Measurements from ENCODE around the gene CDC42BPB.
"Not testable (repeated sequence)": the region's sequence is repeated elsewhere in the genome, so short reads cannot be mapped to it uniquely, and the experiment has no call there.

The CDC42BPB gene

DNA sequence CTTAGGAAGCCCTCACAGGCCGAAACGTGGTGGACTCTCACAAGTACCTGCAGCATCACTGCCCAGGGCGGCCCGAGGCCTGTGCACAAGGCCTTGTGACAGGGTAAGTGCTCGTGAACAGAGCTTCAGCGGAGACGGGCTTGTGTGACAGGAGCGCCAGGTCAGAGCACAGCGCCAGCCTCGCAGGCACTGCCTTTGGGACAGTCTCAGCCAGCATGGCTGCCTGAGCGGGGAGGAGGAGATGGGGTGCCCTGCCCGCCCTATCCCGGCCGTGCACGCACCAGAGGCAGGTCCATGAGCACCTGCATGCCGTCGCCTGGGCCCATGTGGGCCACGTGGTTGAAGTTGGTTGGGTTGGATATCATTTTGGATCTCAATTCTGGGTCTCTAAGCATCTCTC is 118.0 kb downstream of the CDC42BPB start:
- DNase-seq = no peak

DNA sequence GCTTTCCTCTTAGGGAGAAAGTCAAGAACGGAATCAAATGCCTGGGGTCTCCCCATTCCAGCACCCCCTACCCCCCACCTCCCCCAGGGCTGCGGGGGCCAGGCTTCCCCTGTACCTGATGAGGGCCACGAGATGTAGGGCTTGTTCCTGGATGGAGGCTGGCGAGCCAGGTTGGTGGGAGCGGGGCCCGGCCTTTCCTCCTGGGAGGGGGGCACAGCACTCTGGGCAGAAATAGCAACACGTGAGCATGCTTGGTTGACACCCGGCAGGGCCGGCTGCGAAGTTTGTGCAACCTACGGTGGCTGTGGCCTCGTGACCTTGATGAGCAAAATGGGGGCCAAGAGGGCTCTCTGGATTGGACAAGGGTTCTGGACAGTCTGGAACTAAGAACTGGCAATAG is 119.2 kb downstream of the CDC42BPB start:
- DNase-seq = no peak

DNA sequence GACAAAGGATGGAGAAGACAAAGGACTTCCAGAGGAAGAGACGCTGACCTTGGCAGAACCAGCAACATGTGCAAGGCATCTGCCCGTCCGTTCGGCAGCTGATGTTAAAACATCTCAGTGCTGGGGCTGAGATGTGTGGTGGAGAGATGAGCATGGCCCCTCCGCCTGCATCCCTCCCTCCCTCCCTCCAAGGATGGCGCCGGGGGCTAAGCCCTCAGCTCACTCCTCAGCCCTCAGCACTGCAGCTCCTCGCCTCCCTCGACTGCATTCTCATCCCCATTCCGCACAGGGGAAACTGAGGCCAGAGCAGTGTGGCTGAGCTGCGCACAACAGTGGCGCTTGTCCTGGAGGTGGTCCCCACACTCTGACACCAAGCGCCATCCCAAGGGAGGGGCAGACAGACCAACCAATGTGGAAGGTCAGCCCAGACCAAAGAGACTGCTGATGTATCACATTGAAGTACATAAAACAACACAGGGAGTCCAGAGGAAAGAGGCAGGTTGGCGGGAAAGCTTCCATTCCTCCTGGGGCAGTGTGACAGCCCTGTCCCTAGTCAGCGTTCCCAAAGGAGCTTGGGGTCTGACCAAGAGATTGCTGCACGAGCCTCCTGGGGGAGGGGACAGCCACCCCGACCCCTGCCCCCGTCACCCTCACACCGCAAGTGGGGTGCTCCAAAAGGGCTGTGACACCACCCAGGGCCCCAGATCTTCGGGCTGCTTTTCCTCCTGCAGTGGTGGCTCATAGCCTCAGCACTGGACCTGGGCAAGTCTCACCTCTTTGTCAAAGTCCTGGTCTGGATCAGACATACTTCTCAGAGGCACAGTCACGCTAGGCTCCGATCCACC is 119.8 kb downstream of the CDC42BPB start:
- DNase-seq = no peak

DNA sequence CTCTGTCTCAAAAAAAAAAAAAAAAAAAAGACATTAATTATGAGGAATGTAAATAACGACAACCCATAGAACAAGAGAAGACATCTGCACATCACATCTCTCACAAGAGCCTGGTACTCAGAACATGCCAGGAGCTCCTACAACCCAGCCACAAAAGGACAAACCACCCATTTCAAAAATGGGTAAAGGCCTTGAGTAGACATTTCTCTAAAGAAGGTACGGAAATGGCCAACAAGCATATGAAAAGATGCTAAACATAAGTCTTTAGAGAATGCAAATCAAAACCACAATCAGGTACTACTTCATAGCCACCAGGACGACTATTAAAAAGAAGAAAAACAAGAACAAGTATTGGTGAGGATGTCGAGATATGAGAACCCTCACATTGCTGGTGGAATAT is 121.6 kb downstream of the CDC42BPB start:
- no peak for DNase-seq

DNA sequence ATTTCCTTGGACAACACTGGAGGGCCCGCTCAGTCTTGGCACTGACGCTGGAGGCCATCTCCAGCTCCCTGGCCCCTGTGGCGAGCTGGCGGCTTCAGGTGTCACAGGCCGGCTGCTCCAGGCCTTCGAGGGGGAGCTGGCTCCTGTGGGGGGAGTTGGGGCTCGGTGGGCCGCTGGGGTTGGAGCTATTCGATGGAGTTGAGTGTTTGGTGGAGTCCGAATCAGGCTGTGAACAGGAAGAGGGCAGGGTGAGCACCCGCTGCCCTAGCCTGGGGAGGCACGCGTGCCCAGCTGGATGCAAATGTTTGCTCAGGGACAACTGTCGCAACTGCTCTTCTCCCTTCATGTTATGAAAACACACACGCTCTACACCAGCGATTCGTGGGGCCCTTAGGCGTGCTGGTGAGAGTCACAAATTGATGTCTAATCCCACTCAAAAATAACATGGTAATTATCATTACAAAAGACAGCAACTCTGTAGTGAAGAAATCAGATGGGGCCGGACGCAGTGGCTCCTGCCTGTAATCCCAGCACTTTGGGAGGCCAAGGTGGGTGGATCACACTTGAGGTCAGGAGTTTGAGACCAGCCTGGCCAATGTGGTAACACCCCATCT is 123.6 kb downstream of the CDC42BPB start:
- DNase-seq = no peak

DNA sequence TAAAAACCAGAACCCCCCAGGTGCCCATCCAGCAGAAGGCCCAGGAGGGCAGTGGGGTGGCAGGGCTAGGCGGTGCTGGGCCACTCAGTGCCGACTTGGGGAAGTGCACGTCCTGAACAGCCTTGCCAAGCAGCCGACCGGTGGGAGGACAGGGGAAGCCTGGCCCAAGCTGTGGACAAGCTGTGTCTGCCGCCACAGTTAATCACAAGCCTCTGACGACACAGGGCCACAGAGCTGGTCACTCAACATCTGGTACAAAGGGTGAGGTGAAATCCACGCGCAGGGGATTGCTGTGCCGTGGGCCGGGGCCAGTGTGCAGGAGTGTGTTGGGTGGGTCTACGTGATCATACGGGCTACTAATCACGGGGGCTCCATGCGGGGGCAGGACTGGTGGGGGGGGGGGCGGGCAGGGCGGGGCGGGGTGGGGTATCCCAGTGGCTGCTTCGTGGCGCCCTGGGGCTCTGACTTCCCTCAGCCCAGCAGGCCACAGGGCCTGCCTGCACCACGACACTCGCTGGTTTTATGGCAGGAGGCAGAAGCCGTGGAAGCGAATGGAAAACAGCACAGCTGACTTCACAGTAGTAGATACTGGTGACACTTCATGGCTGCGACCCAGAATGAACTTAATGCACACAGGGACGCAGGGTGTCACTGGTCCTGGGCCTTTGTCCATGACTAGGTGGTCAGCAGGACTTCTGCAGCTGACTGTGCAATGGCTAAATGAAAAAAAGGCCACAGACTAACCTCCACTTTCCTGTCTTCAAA is 124.7 kb downstream of the CDC42BPB start:
- DNase-seq = no peak

DNA sequence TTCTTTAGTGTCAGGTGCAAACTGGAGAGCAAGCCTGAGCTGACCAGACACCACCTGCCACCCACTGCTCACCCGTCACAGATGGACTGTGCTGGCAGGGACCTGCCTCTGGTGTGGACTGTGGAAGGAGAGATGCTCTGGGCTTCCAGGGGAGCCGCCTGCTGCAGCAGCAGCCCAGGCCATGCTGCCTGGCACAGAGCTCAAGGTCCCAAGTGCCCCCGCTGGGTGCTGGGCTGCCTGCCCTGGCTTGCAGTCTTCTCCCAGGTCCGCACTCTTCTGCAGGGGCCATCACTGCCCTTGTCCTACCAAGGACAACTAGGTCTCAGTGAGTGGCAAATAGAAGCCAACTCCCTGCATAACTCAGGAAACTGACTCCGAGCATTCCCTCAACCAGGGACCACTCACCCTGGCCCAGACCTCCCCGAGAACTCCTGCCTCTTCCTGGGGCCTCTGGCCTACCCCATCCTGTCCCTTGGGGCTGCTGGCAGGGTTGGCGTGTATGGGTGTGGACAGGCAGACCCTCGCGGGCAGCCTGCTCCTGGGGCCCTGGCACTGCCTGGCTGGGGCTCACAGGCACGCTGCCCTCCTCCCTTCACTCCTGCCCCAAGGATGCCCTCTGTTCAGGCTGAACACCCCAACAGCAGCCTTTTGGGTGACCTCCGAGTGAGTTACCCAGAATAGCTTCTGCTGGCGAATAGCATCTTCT is 125.6 kb downstream of the CDC42BPB start:
- no peak for DNase-seq

DNA sequence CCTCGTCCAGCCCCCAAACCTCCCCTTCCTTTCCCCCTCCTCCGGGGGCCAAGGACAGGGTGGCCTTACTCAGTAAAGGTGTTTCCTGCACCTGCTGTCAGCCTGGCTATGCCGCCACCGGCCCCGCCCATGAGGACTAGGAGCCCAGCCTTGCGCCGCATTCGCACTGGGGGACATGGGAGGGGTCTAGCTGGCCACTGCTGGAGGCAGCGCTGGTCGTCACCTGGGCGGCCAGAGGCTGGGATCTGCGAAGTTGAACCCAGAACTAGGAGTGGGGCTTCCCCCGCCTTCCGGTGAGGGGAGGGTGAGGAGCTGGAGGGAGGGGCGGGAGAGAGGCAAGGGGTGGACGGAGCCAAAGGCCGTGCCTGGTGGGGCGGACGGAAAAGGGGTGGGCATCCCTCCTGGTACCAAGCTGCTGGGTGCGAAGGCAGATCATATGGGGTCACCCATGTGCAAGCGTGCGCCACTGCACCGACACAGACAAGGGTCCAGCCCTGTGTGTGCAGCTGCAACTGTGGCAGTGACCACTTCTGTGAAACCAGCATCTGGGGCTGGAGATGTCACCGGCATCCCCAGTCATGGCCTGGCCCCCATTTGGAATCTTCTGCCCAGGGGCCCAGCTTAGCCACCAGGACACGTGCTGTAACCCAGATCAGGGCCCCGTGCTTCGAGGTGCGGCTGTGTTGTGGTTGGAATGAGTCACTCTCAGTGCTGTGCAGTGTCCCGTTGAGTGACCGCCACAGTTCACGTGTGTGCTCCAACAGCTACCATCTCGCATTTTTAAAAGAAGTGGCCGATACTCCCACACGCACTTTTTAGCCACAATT is 126.4 kb downstream of the CDC42BPB start:
- DNase-seq = no peak

DNA sequence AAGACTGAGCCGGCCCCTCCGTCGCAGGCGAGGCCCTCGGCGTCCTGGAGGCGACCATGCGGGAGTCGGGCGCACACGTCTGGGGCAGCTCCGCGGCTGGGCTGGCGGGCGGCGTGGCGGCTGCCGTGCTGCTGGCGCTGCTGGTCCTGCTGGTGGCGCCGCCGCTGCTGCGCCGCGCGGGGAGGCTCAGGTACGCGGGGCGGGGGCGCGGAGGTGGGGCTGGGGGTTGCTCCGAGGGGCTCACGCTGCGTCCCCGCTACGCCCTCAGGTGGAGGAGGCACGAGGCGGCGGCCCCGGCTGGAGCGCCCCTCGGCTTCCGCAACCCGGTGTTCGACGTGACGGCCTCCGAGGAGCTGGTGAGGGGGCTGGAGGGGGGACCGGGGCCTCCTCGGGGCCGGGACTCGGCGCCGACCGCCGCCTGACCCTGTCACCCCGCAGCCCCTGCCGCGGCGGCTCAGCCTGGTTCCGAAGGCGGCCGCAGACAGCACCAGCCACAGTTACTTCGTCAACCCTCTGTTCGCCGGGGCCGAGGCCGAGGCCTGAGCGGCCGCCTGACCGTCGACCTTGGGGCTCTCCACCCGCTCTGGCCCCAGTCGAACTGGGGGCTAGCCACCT is 127.1 kb downstream of the CDC42BPB start:
- no peak for DNase-seq

DNA sequence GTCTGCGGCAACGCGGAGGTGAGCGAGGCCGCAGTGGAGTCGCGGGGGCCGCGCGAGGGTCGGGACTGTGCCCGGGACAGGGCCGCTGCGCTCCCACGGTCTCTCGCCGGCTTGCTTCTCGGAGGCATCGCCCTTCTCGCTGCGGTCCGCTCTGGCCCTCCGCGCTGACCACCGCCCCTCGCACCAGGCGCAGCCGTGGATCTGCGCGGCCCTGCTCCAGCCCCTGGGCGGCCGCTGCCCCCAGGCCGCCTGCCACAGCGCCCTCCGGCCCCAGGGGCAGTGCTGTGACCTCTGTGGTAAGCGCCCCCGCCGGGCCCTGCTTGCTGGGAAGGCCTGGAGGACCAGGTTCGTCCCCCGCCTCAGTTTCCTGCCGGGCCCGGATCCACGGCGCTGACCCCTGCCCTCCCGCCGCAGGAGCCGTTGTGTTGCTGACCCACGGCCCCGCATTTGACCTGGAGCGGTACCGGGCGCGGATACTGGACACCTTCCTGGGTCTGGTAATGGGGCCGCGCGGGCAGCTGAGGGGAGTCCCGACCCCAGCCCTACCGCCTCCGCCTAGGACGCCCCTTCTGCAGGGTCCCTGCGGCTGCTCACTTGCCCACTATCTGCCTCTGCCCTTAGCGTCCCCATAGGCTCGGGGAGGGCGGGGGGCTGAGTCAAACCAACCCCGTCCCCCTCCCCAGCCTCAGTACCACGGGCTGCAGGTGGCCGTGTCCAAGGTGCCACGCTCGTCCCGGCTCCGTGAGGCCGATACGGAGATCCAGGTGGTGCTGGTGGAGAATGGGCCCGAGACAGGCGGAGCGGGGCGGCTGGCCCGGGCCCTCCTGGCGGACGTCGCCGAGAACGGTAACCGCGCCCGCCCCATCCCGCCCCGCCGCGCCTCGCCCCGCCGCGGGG is 127.9 kb downstream of the CDC42BPB start:
- no peak for DNase-seq

DNA sequence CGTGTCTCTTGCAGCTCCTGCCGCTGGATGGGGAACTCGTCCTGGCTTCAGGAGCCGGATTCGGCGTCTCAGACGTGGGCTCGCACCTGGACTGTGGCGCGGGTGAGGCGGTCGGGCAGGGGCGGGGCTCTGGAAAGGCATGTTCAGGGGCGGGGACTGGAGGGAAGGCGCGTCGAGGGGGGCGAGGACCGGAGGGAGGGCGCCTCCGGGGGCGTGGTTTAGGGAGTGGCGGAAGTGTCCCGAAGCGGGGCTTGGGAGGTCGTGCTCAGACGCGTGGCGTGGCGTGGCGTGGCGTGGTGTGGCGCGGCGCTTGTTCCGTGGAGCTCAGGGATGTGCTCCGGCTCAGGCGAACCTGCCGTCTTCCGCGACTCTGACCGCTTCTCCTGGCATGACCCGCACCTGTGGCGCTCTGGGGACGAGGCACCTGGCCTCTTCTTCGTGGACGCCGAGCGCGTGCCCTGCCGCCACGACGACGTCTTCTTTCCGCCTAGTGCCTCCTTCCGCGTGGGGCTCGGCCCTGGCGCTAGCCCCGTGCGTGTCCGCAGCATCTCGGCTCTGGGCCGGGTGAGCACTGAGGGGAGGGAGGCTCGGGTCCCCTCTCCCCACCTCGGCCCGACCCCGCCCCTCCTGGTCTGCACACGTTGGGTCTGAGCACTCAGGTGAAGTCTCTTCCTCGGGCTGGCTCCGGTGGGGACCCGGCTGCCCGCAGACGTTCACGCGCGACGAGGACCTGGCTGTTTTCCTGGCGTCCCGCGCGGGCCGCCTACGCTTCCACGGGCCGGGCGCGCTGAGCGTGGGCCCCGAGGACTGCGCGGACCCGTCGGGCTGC is 128.7 kb downstream of the CDC42BPB start:
- DNase-seq = peak; percentile 56

DNA sequence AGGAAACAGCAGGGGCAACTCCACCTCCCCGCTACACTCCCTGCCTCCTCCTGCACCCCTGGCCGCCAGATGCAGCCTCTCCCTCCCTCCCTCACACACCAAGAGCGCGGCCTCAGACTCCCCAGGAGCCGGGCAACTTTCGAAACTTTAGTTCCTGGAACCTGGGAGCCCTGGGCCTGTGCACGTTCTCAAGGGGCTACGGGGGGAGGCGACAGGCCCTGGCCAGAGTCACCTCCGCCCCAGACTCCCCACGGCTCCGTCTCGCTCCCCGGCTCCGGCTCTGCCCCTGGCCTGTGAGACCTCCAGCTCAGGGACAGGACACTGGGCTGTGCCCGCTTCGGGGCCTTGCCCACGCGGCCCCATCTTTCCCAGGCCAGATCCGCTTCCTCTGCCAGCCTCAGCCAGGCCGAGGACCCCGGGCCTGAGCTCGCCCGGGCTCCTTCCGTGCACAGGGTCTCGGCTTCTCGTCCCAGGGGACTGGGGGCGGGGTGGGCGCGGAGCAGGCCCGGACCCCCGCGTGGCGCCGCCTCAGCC is 129.4 kb downstream of the CDC42BPB start:
- no peak for DNase-seq

DNA sequence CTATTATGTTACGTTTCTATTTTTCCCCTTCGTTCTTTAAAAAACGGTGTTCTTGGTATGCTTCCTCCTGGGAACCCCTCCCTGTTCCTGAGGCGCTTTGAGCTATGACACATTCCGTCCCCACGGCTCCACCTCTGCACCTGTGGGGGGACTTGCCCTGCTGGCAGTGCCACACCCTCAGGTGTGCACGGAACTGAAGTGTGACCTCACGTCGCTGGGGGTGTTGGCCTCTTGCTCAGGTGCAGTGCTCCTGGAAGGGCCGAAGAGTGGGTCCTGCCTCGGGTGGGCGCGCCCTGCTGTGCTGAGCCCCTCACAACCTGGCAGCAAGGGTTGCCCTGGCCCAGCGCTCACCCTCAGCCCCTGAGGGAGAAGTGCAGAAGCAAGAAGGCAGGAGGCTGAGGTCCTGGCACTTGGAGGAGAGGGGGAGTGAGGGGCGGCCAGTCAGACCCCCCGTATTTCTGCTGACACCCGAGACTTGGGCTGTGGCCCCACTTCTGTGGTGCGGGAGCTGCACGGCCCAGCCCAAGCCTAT is 129.9 kb downstream of the CDC42BPB start:
- no peak for DNase-seq

DNA sequence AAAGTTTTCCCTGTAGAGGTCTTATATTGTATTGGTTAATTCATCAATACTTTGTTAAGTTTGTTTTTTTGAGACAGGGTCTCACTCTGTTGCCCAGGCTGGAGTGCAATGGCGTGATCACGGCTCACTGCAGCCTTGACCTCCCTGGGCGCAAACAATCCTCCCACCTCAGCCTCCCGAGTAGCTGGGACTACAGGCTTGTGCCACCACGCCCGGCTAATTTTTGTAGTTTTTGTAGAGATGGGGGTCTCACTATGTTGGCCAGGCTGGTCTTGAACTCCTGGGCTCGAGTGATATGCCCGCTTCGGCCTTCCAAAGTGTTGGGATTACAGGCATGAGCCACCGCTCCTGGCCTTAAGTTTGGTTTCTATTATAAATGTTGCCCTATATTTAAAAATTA is 130.5 kb downstream of the CDC42BPB start:
- not testable (repeated sequence) for DNase-seq

DNA sequence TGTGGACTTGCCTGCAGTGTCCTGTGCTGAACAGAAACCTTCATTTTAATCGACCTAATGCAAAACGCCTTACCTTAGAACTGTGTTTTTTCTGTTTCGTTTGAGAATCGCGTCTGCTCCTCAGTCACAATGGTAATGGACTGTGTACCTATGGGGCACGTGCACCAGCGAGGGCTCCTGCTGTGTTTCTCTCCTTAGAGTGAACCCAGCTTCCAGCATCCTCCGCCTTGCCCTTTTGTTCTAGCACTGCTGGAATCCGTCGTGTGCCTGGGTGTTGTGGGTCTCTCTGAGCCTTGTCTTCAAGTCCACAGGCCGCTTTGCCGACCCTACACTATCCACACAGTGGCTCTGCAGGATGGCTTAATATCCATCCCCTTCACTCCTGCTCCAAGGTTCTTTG is 131.2 kb downstream of the CDC42BPB start:
- no peak for DNase-seq

DNA sequence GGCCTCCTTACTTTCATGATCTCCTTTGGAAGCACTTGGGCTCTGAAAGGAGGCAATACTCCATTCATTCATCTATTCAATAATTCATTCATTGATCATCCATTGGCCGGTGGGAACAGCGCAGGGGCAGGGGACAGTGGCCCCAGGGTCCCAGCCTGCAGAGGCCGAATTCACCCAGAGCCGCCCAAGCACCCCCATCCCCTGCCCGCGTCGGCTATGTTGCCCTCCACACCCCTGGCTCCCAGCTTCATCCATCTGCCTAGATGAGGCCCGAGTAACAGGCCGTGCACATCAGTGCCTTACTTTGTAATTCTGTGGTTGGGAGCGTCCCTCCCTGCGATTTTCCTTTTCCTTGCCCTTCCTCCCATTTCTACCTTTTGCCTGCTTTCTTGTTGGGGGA is 131.7 kb downstream of the CDC42BPB start:
- DNase-seq = no peak

DNA sequence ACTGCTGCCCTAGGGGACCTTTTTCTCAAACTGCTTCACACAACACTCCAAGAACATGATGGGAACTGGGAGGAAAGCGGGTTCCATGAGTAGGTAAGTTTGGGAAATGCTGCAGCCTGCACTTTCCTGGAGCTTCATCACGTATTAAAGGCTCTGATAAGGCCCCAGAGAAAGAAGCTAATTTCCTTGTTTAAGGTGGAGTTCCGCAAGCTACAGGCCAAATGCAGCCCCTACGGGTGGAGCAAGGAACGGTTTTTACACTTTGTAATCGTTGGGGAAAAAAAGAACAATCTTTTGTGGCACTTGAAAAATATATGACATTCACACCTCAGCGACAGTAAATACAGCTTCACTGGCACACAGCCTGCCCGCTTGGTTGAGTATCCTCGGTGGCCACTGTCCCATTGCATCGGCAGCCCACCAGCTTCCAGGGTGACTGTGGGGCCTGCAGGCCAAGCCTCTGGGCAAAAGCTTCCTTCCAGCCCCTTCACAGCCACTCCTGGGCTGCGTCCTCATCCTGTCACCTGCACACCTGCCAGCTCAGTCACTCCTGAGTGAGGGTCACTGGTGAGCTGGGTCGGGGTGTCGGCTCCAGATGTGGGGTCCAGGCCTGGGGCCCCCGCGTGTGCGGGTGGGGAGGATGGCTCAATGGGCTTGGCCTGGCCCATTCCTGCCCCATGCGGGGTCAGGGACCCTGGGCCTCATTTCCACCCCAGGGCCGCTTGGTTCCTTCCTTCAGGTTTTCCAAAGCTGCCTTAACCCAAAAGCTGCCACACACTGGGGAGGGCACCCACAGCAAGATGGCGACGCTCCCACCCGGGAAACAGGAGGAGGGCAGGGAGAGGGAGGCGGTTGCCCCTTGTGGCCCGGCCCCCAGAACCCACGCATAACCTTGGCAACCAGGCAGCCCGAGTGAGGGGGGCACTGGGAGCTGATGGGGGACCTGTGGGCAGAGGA is 132.4 kb downstream of the CDC42BPB start:
- DNase-seq = no peak

DNA sequence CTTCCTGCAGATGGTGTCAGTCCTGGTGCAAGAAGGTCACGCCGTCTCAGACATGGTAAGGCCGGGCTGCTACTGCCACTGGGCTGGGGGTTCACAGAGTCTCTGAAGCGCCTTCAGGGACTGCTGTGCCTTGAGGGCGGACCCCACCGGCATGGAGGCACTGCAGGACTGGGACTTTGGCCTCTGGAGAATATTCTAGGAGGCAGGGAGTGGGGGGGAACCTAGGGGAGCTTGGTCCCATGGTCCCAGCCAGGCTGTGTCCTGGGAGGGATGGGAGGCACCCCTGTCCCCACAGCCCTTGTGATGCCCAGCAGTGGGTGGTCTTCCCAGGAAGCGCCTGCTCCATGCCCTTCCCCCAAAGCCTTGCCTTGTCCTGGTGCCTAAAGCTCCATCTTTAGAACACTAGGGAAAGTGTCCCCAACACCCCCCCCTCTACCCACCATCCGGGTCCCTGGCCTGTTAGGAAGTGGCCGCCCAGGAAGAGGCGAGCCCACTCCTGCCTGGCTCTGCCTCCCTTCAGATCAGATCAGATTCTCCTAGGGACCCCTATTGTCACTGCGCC is 133.3 kb downstream of the CDC42BPB start:
- no peak for DNase-seq

Measured in stimulated activated CD4-positive, alpha-beta T cell treated with anti-CD3 and anti-CD28 coated beads, Interleukin-1b, Interleukin-23, amount 100 ng/mL, for 48 hours (primary cell).